DMS53 (cell line): ENCODE data around the gene WDFY2.

Source experiments
- DNase-seq: peaks from one replicate; lab custom pipeline; 2025; lab: John Stamatoyannopoulos, UW

WDFY2 gene

DNA sequence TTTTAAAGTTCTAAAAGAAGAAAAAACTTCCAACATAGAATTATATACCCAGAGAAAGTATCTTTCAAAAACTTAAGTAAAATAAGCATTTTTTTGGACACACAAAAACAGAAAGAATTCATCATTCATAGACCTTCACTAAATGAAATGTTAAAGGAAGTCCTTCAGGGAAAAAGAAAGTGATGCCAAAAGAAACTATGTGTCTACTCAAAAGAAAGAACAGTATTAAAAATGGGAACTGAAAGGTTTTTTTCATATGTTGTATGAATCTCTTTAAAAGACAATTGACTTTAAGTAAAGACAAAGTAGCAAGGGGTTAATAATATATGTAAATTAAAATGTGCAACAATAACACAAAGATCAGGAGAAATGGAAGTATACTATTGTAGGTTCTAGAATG lies 123.2 kb downstream of the WDFY2 start:
- DNase-seq, result no peak

DNA sequence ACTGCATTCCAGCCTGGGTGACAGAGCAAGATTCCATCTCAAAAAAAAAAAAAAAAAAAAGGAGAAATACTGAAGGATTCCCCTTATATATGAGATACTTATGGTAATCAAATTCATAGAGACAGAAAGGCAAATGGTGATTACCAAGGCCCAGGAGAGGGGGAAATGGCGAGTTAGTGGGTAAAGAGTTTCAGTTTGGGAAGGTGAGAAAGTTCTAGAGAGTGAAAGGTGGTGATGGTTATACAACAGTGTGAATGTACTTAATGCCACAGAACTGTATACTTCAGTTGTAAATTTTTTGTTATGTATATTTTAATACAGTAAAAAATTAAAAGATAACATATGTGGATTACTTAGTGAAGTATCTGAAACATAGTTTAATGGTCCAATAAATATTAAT lies 129.5 kb downstream of the WDFY2 start:
- DNase-seq, result no peak

DNA sequence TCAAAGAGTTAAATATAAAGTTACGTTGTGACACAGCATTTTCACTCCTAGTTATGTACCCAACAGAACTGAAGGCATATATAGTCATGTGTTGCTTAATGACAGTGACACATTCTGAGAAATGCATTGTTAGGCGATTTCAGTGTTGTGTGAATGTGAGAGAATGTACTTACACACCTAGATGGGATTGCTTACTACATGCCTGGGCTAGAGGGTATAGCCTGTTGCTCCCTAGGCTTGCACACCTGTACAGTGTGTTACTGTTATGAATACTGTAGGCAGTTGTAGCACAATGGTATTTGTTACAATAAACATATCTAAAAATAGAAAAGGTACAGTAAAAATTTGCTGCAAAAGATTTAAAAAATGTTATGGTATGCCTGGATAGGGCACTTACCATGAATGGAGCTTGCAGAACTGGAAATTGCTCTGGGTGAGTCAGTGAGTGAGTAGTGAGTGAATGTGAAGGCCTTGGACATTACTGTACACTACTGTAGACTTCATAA lies 130.5 kb downstream of the WDFY2 start:
- no peak for DNase-seq

DNA sequence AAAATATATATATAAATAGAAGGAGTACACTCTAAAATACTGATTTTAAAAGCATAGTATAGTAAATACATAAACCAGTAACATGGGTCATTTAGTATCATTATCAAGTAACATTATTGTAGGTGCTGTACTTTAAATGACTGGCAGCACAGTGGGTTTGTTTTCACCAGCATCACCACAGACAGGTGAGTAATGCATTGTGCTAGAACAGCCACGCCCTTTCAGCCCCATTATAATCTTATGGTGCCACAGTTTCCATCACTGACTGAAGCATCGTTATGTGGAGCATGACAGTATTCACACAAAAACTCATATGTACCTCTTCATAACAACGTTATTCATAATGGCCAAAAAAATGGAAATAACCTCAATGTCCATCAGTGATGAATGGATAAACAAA lies 131.4 kb downstream of the WDFY2 start:
- DNase-seq, result no peak

DNA sequence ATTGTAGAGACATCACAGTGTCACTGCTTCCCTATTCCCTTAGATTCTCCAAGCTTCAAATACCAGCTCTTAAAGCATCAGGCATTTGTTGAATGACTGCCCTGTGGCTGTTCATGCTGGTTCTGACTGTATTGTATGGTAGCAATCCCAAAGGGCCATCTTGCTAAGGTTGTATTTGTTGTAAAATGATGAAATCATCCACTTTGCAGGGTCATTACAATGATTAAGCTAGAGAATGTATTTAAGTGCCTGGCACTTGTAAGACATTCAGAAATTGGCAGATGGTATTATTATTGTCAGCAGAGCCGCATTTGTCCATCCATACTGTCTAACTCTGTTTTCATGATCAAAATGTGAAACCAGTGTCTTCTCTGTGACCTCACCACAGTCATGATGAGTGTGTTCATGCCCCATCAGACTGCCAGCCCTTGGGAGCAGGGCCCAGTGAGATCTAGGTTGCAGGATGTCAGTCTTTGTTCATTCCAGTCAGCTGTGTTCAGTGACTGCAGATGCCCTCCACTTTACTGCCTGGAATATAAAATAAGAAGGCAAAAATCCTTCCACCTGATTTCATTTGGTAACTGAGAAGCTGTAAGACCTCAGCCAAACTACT lies 133.6 kb downstream of the WDFY2 start:
- DNase-seq, result no peak

DNA sequence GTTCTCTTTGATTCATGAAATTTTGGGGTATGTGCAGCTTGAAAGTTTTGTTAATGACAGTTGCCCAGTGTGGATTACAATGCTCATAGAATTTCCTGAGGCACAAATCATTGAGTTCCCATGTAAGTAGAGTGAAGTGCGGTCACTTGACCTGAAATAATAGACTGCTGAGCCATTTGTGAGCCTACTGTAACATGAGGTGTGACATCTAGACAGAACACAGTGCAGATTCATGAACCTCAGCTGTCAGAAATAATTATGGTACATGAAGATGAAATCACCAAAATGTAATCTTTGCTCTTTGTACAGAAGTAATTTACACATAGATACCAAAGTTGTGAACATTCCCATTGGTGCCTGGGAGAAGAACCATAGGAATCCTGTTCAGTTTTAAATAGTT lies 135.1 kb downstream of the WDFY2 start:
- no peak for DNase-seq

DNA sequence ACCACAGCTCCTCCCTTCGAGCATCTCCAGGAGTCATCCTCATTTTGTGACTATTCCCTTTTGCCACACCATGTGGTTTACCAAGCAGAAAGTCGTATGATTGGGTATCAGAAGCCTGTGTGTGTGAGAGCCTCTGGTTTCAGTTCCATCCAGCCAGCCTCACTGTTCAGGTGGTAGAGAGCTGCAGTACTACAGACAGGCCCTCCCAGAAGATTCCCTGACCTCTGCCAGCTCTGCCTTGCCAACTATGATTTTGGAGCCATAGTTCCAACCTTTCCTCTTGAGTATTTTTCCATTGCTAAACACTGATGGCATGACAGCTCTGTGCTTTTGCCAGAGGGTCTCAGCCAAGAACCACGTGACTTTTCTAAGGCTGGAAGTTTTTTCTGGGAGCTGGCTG lies 137.2 kb downstream of the WDFY2 start:
- no peak for DNase-seq

DNA sequence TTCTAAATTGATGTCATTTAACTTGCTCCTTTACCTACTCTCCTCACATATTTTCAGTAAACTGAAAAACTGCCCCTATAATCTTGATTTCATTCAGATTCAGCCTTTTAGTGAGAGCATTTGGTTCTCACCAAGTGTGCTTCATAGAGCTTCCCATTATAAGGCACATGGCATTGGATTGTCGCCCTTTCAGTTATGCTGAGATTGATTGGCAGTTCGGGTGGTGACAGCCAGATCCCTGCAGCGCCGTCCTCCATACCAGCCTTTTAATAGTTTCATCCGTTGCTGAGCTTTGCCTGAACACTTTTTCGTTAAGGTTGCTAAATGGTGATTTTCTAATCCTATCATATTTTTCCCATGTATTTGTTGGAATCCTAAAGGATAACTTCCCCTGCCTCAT lies 139.3 kb downstream of the WDFY2 start:
- DNase-seq, result no peak

DNA sequence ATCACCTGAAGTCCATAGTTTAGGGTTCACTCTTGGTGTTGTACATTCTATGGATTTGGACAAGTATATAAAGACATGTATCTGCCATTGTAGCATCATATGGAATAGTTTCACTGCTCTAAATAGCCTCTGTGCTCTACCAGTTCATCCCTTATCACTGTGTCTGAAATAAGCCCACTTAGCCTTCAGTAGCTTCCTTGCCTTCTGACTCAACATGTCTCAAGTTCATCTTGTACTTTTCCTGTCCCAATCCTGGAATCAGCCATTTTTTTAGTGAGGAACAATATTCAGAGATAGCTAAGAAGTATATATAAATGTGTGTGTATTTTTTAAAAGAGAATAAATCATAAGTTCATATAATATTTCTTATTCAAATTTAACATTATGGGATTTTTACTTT lies 140.5 kb downstream of the WDFY2 start:
- DNase-seq, result no peak

DNA sequence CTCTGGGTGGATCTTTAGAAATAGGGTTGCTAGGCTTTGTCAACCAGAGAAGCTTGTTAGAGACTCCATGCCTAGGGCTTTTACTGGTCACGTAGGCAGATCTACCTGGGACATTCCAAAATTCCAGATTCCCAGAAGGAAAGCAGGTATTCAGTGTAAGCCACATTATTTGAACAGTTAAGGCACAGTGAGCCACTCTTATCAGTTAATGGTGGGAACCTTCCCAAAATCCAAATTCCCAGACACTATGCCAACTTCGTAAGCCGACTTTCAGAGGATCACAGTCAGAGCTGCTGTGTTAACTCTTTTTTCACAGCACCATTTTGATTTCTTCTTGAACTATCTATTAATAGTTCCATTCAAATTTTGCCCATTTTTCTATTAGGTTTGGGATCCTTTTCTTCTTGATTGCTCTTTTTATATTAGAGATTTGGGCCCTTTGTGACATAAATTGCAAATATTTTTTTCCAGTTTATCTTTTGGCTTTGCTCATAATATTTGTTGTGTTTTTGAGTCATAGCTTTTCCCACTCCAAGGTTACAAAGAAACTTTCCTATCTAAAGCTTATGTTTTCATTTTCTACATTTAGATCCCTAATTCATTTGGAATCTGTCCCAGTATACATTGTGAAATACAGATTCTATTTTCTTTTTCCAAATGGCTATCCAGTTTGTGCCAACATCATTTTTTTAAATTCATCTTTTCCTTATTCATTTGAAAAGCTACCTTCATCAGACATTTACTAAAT lies 142.4 kb downstream of the WDFY2 start:
- no peak for DNase-seq

DNA sequence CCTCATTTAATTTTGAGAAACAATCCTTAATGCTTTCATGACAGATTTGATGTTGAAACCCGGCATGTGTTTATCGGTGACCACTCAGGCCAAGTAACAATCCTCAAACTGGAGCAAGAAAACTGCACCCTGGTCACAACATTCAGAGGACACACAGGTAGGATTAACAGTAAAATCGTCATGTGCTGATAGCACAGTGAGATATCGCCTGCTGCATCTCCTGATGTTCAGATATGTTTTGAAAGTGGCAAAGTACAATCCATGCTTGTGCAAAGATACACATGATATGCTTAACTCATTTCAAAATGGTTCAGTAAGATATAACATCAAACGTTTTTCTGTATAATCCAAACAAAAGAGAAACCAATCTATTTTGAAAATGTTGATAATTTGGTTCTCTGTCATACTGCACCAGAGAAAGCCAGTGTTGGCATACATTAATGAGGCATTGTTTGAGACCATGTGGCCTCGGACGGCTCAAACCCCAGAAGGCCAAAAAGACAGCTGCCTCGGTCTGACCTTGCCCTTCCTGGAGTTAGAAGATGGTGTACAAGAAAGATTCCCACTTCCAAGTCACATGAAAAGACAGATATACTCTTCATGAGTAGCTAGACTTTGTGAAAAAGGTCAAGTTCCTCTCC lies 143.5 kb downstream of the WDFY2 start:
- DNase-seq, result no peak

DNA sequence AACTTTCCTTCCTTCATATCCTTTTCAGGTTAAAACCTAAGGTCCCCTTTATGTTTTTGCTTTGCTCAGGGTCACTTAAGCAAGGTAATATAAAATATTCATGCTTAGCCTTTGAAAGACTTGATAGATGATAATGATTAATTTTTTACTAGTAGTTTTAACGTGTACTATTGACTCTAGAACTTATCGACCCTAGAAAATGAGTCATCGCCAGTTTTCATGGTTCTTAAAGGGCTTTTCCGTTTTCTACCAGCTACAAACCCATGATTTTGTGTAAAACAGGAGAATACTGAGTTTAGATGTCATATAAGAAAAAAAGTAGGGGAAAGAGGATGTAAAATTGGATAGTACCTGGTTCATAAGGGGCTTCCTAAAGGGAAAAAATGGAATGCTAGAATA lies 144.0 kb downstream of the WDFY2 start:
- no peak for DNase-seq

DNA sequence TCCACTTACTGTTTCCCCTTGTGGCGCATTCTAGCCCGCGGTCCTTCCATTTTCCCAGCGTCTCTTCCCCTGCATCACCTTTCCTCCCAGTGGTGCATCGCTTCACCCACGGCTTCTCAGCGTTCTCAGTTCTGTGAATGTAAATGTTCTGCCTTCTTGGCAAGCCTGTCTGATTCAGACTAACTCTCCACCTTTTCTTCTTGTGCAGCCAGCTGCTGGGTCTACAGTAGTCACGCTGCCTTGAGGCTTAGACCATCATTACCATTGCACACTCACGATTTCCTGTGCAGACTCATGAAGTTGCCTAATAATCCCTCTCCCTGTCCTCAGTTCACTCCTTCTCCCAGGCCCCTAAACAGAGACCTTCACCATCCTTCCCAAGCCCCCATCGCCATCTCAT lies 144.7 kb downstream of the WDFY2 start:
- DNase-seq, result no peak

DNA sequence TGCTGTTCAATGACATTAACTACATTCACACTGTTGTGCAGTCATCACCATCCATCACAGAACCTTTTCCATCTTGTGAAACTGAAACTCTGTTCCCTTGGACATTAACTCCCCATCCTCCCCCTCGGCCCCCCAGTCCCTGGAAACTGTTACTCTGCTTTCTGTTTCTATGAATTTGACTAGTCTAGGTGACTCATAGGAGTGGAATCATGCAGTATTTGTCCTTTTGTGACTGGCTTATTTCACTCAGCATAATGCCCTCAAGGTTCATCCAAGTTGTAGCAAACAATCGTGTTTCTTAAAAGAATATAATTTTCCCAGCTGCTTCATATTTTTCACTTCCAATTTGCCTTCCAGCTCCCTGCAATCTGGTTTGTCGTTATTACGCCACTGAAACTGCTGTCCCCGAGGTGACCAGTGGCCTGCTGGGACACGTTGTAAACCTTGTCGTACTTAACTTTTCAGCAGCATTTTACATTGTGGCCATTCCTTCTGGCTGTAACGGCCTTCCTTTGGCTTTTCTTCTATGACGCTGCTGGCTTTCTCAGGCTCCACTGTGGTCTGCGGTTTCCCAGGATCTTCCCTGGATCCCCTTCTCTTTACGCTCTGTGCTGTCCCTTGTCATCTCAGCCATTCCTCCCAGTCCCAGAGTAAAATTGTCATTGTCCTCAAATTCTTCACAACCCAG lies 145.7 kb downstream of the WDFY2 start:
- no peak for DNase-seq

DNA sequence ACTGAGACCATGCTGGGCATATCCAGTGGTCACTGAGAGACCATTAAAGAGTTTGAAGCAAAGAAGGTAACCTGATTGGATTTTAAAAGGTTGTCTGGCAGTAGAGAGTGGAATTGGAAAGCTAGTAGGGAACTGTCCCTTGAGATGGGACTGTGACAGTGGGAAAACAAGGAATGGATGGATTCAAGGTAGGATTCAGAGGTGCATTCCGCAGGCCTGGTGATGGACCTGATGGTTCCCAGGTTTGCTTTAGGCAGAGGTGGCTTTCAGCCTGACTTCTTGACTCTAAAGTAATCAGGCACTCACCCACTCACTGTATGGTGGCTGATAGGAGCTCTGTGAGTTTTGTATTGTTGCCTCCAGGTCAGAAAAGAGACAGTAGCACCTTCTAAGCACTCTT lies 146.7 kb downstream of the WDFY2 start:
- no peak for DNase-seq

DNA sequence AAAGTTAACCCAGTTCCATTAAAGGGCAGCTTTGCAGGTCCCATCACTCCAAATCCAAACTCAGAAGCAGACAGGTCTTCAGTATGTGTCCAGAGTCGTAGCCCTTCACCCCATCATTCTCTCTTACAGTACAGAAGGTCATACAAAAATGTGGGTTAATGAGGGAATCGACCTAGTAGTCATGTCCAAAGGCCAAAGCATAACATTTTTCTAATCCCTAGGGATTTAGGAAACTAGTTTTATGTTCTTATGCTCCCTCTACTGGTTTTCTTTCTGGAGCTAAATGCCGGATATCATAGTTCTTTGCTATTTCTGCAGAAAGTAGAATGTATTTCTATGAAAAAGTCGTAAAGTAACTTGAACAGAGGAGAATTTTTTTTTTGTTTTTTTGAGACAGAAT lies 147.5 kb downstream of the WDFY2 start:
- DNase-seq, result peak; percentile 24

DNA sequence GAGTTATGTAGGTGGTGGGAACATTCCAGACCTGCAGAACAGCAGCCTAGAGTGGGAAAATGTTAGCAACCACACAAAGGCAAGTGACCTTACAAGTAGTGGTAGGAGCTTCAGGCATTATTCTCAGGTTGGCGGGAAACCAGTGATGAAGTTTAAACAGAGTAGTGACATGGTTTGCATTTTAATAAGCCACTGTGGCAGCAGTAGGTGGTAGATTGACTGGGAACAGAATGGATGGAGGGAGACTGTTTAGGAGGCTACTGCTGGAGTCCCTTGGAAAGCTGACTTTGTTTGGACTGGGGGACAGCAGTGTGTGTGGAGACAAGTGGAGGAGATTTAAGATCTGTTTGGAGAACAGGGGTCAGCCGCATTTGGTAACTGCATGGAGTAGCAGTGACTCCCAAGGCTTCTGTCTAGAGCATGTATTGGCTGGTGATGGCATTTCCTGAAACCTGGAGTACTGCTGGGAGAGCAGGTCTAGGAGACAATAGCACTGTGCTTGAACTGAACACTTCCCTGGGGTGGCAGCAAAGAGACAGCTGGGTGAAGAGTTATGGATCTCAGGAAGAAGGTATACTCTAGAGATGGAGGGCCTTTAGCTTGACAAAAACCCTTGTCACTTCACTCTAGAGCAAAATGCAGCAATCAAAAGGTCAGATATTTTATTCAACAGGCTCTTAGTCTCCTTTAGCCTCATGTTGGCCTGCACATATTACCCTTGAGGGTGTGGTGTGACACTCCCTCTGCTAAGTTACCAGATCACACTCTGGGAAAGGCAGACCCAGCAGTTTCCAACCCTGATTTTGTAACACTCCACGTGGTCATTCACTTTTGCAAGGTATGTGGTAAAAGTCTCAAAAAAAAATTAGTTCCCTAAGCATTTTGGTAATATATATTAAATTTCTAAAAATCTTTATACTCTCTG lies 149.4 kb downstream of the WDFY2 start:
- peak; percentile 55 for DNase-seq

DNA sequence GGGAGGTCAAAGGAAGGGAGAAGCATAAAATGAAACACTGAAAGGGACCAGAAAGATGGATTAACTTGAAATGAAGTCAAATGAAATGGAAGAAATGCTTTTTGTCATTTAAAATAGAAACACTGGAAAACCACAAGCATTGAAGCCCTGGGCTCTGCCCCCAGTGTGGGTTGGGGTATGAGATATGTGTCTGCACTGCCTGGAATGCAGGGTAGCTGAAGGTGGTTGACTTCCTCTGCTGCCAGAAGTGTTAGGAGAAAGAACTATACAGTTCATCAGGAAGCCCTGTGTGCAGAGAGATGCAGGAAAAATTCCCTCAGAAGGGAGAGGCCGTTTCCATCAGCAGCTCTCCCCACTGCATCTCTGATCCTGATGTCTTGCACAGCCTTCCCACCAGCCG lies 150.5 kb downstream of the WDFY2 start:
- DNase-seq, result no peak

DNA sequence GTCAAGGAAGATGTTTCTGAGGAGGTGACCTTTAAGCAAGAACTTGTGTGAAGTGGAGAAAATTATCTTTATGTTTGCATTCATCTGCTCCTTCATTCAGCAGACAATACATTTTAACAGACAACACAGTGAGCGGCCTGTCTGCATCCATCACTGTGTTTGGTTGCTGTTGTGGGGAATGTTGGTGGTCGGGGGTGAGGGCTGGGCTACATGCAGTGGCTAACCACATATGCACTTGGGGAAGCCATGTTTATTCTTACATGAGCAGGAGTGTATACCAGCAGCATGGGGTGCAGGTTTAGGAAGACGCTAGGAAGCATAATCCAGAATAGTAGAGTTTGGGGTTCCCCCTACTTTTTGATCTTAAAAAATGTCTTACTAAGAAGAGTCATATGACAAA lies 153.3 kb downstream of the WDFY2 start:
- DNase-seq, result no peak

DNA sequence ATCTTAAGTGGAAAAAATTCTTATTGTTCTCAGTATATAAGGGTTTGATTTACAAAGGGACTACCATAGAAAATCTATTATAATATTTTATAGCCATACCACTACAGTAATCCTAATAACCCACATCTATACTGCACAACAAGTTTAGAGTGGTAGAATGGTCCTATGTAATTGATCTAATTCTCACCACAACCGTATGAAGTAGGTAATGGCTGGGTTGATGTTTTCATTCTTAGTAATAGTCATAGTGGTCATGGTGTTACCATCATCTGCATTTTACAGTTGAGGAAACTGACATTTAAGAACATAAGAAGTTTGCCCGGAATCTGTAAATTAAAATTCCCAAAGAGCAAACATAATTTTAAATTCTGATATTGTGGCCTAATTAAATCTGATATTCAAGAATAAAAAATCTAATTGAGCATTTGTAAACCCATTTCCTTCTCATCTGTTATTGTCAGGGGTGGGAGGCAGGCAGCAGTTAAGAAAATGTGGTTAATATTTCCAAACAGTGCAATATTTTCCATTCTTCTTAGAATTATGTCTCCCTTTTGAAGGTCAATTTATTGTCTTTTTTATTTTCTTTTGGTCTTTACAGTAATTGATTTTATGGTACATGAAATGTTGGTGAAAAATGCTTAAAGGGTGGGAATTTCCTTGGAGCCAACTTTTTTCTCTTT lies 154.1 kb downstream of the WDFY2 start:
- no peak for DNase-seq
